Psoas muscle (tissue), 8 donors: ENCODE data around the gene ARFRP1. TPM values are rescaled to one million over a fixed set of nuclear protein-coding genes. Genes with fewer than 3 reads are reported as not detected.

Source experiments
- ATAC-seq, 4 donors: fragments of 200-7000 bp; cut with Tn5 transposase; one replicate each; pipeline ENCODE4 v1.9.1; 2020; ENCODE audit warnings: moderate library complexity in 3 of 4, mild to moderate bottlenecking in 2 of 4
- DNase-seq, 2 donors: peaks; one replicate each; pipeline ENCODE4 v3.0.0-alpha.2; 2020
- H3K27ac ChIP-seq: fragments of 200-600 bp; one replicate; pipeline ENCODE4 v1.8.0; 2022
- H3K27me3 ChIP-seq, 3 donors: fragments of 200-600 bp in 1 of 3; one replicate each; pipeline versions ENCODE4 v1.6.1 to v1.8.0; 2013 to 2022; ENCODE audit warnings: low read length in 2 of 3, mild to moderate bottlenecking in 2 of 3, moderate library complexity in 1 of 3; ENCODE audit not compliant: insufficient read depth in 3 of 3
- H3K36me3 ChIP-seq, 2 donors: fragments of 200-600 bp in 1 of 2; one replicate each; pipeline versions ENCODE4 v1.6.1 to v1.8.0; 2013 to 2022; ENCODE audit warnings: low read depth in 1 of 2, mild to moderate bottlenecking in 1 of 2, moderate library complexity in 1 of 2; ENCODE audit not compliant: insufficient read depth in 1 of 2
- H3K4me1 ChIP-seq: fragments of 200-600 bp; one replicate; pipeline ENCODE4 v1.8.0; 2022
- H3K4me3 ChIP-seq: fragments of 200-600 bp; one replicate; pipeline ENCODE4 v1.8.0; 2022; ENCODE audit warnings: mild to moderate bottlenecking
- H3K9me3 ChIP-seq: fragments of 200-600 bp; one replicate; pipeline ENCODE4 v1.8.0; 2022
- CTCF ChIP-seq: fragments of 200-600 bp; IDR thresholded peaks from one replicate; pipeline ENCODE4 v1.8.0; 2022; ENCODE audit warnings: antibody characterized with exemption
- WGBS, 3 donors: extraction: QIAGEN DNeasy Blood & Tissue Kit; methylation state at CpG; one replicate each; pipeline versions ENCODE4 v1.1.6 to v1.1.7; 2013; 5-methylcytosine and 5-hydroxymethylcytosine counted together
- intact Hi-C, 2 donors: fragments of 100-400 bp; cut with DNase I; formaldehyde crosslinking; loops; one replicate each; pipeline versions ENCODE4 v1.11.0 to v1.14.2; 2022
- polyA plus RNA-seq, 3 donors: library from polyadenylated mRNA; stranded (reverse); fragments of 200-250 nt; gene quantifications; one replicate each; pipeline ENCODE4 v1.2.3, GENCODE V29; 2013
- total RNA-seq, 4 donors: library from RNA; stranded (reverse); fragmentation: NEBNext Ultra II Directional in 2 of 4; extraction: Animal tissue kit (Norgen Biotek cat#: 25700) in 2 of 4; gene quantifications; one replicate each; pipeline versions ENCODE4 v1.2.1 to v1.2.4, GENCODE V29; 2021 to 2023
- donor health status: healthy with polysubstance abuse.
- donor health status: DM: no; HTN: no; CAD: no; lungs with moderate emphysema.
- donor health status: Bipolar disorder and iron deficiency.
- donor health status: healthy.
- donor health status: DM: yes; HTN: yes; CAD: no.
- donor health status: DM: no; HTN: no; CAD: no.
- donor health status: DM: no; HTN: no; CAD: no.
- donor health status: DM: yes; HTN: yes; CAD: no.

ARFRP1 gene
- total and polyA plus RNA-seq, 7 donors = 22.9 to 74.0 (median 32.5) TPM

DNA sequence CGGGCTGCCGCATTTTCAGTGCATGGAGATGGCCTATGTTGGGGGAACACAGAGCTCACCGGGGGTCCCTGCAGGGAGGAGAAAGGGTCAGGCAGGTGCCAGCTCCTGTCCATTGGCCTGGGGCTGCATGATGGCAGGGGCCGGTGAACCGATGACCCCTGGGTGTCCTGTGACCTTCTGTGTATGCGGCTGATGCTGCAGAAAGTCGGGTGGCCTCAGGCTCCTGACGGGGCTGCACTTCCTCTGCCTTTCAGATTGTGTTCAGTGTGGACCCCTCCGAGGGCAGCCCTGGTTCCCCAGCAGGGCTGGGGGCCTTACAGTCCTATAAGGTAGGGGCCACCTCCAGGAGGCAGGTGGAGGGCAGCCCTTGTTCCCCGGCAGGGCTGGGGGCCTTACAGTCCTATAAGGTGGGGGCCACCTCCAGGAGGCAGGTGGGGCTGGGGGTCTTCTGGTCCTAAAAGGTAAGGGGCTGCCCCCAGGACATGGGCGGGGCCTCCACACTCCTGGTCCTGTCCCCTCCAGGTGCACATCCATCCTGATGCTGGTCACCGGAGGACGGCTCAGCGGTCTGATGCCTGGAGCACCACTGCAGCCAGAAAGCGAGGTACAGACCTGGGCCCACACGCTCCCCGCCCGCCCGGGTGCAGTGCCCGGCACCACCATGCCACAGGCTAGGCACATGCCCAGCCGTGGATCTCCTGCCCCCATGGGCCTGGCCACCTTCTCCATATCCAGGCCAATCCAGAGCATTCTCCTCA, 22.3 kb downstream of the ARFRP1 start:
- H3K27ac ChIP-seq = peak overlapping the region; percentile 79
- ATAC-seq = no peak
- no peaks in the 10 kb centered on the region for H3K27me3 ChIP-seq
- intact Hi-C loops = no loop called here
- 87 to 94% (median 90%) methylated on average over 17 to 21 of the region's 21 CpGs for WGBS, 3 donors
- peaks cover 0 to 3% of the 10 kb centered on the region in 2 donors for H3K36me3 ChIP-seq
- H3K4me3 ChIP-seq = no peak overlapping the region
- no peaks in the 10 kb centered on the region for H3K9me3 ChIP-seq
- DNase-seq = no peak
- TF ChIP-seq CTCF = no peak
- H3K4me1 ChIP-seq = peaks cover 27% of the 10 kb centered on the region

DNA sequence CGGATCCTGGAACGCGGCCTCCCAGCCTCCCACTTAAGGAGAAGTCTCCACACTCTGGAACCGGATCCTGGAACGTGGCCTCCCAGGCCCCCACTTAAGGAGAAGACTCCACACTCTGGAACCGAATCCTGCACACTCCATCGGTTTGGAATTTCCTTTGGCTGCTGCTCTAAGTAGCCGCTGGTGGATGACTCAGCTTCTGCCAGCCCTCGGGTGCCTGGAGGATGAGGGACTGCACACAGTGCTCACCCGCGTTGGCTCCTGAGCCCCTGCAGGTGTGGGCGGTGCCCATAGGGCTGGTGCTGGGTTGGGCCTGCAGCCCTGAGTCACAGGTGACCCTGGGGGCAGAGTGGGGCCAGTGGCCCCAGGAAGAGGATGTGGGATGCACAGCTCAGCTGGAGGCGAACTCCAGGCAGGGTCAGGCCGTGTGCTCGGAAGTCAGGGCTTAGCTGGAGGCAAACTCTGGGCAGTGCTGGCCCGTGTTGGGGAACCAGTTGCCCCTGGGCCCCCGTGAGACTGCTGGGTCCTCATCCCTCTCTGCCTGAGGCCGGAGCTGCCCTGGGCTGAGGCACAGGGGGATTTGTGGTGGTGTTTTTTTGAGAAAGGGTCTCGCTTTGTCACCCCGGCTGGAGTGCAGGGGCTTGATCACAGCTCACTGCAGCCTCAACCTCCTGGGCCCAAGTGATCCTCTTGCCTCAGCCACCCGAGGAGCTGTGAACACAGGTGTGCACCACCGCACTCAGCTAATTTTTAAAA, 25.2 kb downstream of the ARFRP1 start:
- H3K4me3 ChIP-seq = no peak overlapping the region
- peak; percentile 80 to 87 for DNase-seq
- no peak for TF ChIP-seq CTCF
- peaks cover 0 to 25% of the 10 kb centered on the region in 2 donors for H3K36me3 ChIP-seq
- no peaks in the 10 kb centered on the region for H3K27me3 ChIP-seq
- WGBS, 3 donors = 65 to 72% (median 68%) methylated on average over 22 of the region's 22 CpGs
- H3K4me1 ChIP-seq = peaks cover 24% of the 10 kb centered on the region
- H3K27ac ChIP-seq = peak overlapping the region; percentile 81
- intact Hi-C loops = no loop called here
- H3K9me3 ChIP-seq = no peaks in the 10 kb centered on the region
- peak; percentile 62 to 79 (median 78) for ATAC-seq

GRCh38 chr20:63681609-63682142, 26.1 kb downstream of the ARFRP1 start:
- H3K27me3 ChIP-seq = no peaks in the 10 kb centered on the region
- H3K4me3 ChIP-seq = no peak overlapping the region
- 95 to 96% (median 96%) methylated on average over 13 of the region's 13 CpGs for WGBS, 3 donors
- ATAC-seq (peak in 1 of 4 donors; percentile 6), DNase-seq (no peak)
- no peak for TF ChIP-seq CTCF
- intact Hi-C loops = no loop called here
- peaks cover 0 to 33% of the 10 kb centered on the region in 2 donors for H3K36me3 ChIP-seq
- H3K27ac ChIP-seq = peak overlapping the region; percentile 81
- peaks cover 19% of the 10 kb centered on the region for H3K4me1 ChIP-seq
- H3K9me3 ChIP-seq = no peaks in the 10 kb centered on the region

GRCh38 chr20:63680857-63681608, 26.7 kb downstream of the ARFRP1 start:
- WGBS, 3 donors = 82 to 90% (median 83%) methylated on average over 21 to 23 of the region's 23 CpGs
- peak overlapping the region; percentile 81 for H3K27ac ChIP-seq
- intact Hi-C loops = no loop called here
- peaks cover 0 to 39% of the 10 kb centered on the region in 2 donors for H3K36me3 ChIP-seq
- H3K27me3 ChIP-seq = no peaks in the 10 kb centered on the region
- ATAC-seq (no peak), DNase-seq (no peak)
- no peak for TF ChIP-seq CTCF
- no peak overlapping the region for H3K4me3 ChIP-seq
- no peaks in the 10 kb centered on the region for H3K9me3 ChIP-seq
- peaks cover 19% of the 10 kb centered on the region for H3K4me1 ChIP-seq
